GM12875 (cell line): ENCODE results near the gene VDAC1.

Experiments used
- H3K4me3 ChIP-seq: one replicate; pipeline ENCODE4 v1.5.1; 2011; ENCODE audit warnings: low read depth, low read length, control low read depth
- TF ChIP-seq, protein P1 (sequence below): IDR thresholded peaks from 2 replicates; pipeline ENCODE4 v1.5.1; 2011; ENCODE audit warnings: low read depth, mild to moderate bottlenecking, control low read depth, inconsistent platforms, low read length, moderate library complexity, borderline replicate concordance; ENCODE audit not compliant: insufficient read depth

VDAC1 gene

DNA sequence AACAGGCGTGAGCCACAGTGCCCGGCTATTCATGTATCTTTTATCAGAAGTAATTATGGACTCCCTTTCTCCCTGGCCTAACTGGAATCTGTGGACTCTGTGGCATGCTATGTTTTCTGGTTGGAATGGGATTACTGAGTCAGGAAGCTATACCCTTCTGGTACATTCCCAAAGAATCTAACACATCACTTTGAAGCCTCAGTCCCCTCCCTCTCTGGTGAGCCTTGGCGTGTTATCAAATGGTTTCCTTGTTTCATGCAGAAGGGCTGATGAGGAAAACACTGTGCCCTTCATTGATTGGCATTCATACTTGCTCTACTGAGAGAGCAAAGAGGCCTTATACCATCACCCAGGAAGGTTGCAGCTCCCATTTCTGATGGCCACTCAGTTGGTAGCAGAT lies 59.2 kb downstream of the VDAC1 start:
- TF ChIP-seq, protein P1, sequence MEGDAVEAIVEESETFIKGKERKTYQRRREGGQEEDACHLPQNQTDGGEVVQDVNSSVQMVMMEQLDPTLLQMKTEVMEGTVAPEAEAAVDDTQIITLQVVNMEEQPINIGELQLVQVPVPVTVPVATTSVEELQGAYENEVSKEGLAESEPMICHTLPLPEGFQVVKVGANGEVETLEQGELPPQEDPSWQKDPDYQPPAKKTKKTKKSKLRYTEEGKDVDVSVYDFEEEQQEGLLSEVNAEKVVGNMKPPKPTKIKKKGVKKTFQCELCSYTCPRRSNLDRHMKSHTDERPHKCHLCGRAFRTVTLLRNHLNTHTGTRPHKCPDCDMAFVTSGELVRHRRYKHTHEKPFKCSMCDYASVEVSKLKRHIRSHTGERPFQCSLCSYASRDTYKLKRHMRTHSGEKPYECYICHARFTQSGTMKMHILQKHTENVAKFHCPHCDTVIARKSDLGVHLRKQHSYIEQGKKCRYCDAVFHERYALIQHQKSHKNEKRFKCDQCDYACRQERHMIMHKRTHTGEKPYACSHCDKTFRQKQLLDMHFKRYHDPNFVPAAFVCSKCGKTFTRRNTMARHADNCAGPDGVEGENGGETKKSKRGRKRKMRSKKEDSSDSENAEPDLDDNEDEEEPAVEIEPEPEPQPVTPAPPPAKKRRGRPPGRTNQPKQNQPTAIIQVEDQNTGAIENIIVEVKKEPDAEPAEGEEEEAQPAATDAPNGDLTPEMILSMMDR: no peak

DNA sequence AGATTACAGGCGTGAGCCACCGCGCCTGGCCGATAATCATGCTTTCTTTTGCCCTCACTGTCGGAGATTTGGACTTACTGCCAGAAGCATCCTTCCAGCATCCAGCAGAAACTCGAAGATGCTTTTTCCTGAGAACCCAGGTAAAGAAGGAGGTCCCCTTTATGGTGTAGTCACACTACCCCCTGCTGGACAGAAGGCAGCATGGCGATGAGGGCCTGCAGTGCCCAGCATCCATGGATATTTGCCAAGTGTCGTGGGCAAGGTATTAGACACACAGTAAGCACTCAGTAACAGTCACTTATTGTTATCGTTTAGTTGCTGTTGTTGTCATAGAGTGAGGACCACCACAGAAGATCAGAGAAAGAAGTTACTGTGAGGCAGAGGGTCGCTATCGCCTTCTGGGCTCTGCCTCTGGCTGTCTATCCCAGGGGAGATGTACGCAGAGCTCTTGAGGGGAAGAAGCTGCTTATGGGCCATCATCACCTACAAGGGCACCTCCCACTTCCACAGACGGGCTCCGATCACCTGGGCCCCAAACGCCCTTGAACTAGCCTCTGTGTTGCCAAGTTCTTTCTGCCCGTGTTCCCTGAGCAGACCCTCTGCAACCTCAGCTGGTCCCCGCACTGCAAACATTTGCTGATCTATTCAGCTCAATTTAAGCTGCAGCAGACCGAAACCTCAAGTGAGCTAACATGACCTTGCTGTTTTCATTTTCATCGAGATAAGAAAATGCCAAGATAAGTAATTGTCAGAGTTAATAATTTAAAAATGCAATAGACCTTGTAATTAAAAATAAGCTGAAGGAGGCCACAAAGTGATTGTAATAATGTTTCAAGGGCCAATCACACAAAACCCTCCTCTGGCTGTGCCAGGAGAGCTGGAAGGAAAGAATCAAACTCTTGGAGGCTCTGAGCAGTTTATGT lies 60.3 kb downstream of the VDAC1 start:
- no peak overlapping the region for H3K4me3 ChIP-seq
- TF ChIP-seq, protein P1: peak; percentile 76

More for the DNA sequence above, 59.2 kb downstream of the VDAC1 start:
- H3K4me3 ChIP-seq: no peak overlapping the region

DNA sequence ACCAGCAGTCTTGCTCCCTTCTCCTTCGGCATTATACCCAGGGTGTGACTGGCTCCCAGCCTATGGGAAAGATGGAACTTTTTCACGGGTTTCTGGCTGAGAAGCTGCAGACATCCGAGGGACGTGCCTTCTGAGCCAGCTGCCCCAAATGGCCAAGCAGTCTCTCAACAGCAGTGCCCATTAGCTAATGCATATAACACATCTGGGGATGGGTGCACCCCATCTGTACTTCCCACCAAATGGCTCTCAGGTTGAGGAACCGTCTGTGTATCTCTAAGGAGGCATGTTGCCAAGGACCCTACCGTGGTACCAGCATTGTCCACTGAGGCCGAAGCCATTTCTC lies 61.3 kb downstream of the VDAC1 start:
- TF ChIP-seq, protein P1: no peak
- H3K4me3 ChIP-seq: no peak overlapping the region

DNA sequence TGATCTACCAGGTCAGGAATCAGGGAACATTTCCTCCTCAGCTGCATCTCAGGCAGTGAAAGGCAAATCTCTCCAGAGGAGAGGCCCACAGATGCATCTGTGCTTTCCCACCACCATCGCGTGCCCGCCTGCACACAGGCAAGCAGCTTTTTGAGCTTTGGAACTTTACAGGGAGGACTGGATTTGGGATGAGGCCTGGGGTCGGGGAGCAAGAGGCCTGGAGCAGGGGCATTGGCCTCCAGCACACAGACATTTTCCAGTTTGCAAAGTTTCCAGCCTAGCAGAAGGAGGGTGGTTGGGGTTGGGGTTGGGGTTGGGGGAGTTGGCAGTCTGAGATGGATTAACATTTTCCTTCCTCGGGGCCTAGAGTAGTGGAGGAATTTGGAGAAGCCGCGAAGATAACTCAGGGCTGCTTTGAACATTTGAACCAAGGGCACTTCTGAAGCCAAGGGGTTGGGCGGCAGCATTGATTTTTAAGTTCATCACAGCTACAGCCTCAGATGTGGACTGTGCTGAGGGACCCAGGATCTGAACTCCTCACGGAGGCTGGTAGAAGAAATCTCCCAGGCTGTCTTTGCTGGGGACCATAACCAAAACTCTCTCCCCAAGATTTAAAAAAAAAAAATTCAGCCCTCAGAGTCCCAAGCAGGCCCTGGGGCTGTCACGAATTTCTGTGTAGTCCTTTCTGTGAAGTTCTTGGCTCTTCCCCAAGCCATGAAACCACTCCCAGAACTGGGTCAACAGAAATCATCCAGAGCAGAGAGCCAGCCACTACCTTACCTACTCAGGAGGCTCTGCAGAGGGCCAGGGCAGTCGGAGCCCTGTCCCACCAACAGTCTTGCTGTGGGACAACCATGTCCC lies 61.9 kb downstream of the VDAC1 start:
- TF ChIP-seq, protein P1: no peak
- H3K4me3 ChIP-seq: no peak overlapping the region

DNA sequence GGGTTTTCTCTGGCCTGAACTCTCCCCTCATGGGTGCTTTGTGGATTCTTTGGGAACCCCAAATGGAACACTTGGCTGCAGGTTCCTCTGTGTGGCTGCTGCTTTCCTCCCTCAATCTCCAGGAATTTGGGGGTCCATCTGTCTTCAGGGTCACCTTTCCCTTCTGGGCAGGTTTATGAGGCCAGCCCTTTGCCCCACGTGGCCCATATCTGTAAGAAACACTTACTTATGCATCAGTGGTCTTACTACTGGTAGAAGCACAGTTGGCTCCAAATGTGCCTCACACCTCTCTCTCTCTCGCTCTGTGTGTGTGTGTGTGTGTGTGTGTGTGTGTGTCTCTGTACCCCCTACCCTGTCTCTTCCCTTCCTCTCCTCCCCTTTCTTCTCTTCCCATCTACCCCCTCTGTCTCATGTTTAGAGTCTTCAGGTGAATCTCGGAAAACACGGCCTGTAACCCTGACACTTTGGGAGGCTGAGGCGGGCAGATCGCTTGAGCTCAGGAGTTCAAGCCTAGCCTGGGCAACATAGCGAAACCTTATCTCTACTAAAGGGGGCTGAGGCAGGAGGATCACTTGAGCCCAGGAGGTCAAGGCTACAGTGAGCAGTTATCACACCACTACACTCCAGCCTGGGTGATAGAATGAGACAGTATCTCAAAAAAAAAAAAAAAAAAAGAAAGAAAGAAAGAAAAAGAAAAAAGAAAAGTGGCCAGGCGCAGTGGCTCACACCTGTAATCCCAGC lies 63.1 kb downstream of the VDAC1 start:
- TF ChIP-seq, protein P1: no peak
- no peak overlapping the region for H3K4me3 ChIP-seq

DNA sequence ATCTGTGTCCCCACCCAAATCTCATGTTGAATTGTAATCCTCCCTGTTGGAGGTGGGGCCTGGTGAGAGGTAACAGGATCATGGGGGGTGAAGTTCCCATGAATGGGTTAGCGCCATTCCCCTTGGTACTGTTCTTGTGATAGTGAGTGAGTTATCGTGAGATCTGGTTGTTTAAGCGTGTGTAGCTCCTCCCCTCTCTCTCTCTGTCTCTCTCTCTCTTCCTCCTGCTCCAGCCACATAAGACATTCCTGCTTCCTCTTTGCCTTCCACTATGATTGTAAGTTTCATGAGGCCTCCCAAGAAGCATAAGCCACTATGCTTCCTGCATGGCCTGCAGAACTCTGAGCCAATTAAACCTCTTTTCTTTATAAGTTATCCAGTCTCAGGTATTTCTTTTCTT lies 65.1 kb downstream of the VDAC1 start:
- no peak overlapping the region for H3K4me3 ChIP-seq
- TF ChIP-seq, protein P1: no peak
